EL (cell line): Measurements from ENCODE around the gene NTRK1.
A peak's percentile ranks its signal among the peaks of the same experiment; 100 is the strongest.

Source experiments
- DNase-seq: peaks from one replicate; pipeline ENCODE4 v3.0.0-alpha.2; 2016

Gene NTRK1

GRCh38 chr1:156883919-156884318, 23.3 kb downstream of the NTRK1 start:
- no peak for DNase-seq

- DNase-seq = no peak
Measured at GRCh38 chr1:156884560-156885184, 24.0 kb downstream of the NTRK1 start.

- no peak for DNase-seq
Measured at GRCh38 chr1:156885314-156885713, 24.6 kb downstream of the NTRK1 start.

- DNase-seq = no peak
Measured at GRCh38 chr1:156885880-156886355, 25.3 kb downstream of the NTRK1 start.

- no peak for DNase-seq
Measured at GRCh38 chr1:156886583-156887281, 26.1 kb downstream of the NTRK1 start.

GRCh38 chr1:156887317-156887716, 26.7 kb downstream of the NTRK1 start:
- no peak for DNase-seq

- DNase-seq = no peak
Measured at GRCh38 chr1:156887734-156888133, 27.1 kb downstream of the NTRK1 start.

GRCh38 chr1:156889802-156890580, 29.3 kb downstream of the NTRK1 start:
- peak; percentile 74 for DNase-seq

- DNase-seq = peak; percentile 89
Measured at GRCh38 chr1:156892190-156893047, 31.8 kb downstream of the NTRK1 start.

- DNase-seq = peak; percentile 55
Measured at GRCh38 chr1:156893048-156893953, 32.6 kb downstream of the NTRK1 start, which contains the start of gene PEAR1. Gene PEAR1 (plus strand): TSS chr1:156893718. CDS start chr1:156903927, 10,209 bp downstream.

GRCh38 chr1:156894001-156894400, 33.3 kb downstream of the NTRK1 start:
- no peak for DNase-seq

GRCh38 chr1:156894711-156895454, 34.2 kb downstream of the NTRK1 start:
- peak; percentile 64 for DNase-seq

GRCh38 chr1:156895455-156895812, 34.8 kb downstream of the NTRK1 start:
- DNase-seq = peak; percentile 84

- no peak for DNase-seq
Measured at GRCh38 chr1:156895927-156896326, 35.3 kb downstream of the NTRK1 start.

GRCh38 chr1:156896490-156897033, 35.9 kb downstream of the NTRK1 start:
- peak; percentile 97 for DNase-seq

GRCh38 chr1:156897078-156897825, 36.6 kb downstream of the NTRK1 start:
- peak; percentile 91 for DNase-seq

- DNase-seq = peak; percentile 83
Measured at GRCh38 chr1:156898161-156898566, 37.5 kb downstream of the NTRK1 start.

GRCh38 chr1:156898971-156899664, 38.5 kb downstream of the NTRK1 start:
- no peak for DNase-seq
